Measurements from ENCODE around the gene DNER. TPM values are rescaled to one million over a fixed set of nuclear protein-coding genes. Genes with fewer than 3 reads are reported as not detected.
"Not testable (repeated sequence)": the region's sequence is repeated elsewhere in the genome, so short reads cannot be mapped to it uniquely, and the experiment has no call there.

The DNER gene
- total RNA-seq, 1 donor from 2014 or later = 0.14 TPM

DNA sequence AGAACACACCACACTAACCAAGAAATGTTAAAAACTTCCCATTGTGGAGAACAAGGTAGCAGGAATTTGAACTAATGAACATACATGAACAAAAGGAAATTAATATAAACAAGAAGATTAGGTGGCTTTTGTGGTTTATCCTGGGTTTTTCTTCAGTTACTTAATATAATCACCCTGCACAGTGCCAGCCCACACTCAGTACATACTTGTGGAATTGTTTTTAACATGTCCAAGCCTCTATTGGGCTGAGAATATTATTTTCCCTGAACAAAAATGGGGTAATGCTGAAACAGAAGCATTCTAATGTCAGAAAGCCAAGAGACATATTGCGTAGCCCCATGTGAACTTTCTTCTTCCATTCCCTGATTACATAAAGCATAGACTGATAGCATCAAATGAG, 202.8 kb downstream of the DNER start:
- DNase-seq (no peak), ATAC-seq (no peak)
- H3K9me3 ChIP-seq = no peaks in the 10 kb centered on the region
- no peaks in the 10 kb centered on the region for H3K4me1 ChIP-seq
- H3K36me3 ChIP-seq = no peaks in the 10 kb centered on the region
- no peak overlapping the region for H3K27ac ChIP-seq
- TF ChIP-seq, protein P1, sequence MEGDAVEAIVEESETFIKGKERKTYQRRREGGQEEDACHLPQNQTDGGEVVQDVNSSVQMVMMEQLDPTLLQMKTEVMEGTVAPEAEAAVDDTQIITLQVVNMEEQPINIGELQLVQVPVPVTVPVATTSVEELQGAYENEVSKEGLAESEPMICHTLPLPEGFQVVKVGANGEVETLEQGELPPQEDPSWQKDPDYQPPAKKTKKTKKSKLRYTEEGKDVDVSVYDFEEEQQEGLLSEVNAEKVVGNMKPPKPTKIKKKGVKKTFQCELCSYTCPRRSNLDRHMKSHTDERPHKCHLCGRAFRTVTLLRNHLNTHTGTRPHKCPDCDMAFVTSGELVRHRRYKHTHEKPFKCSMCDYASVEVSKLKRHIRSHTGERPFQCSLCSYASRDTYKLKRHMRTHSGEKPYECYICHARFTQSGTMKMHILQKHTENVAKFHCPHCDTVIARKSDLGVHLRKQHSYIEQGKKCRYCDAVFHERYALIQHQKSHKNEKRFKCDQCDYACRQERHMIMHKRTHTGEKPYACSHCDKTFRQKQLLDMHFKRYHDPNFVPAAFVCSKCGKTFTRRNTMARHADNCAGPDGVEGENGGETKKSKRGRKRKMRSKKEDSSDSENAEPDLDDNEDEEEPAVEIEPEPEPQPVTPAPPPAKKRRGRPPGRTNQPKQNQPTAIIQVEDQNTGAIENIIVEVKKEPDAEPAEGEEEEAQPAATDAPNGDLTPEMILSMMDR (IDR thresholded peaks at IDR 0.05) = no peak
- no peak overlapping the region for H3K4me3 ChIP-seq
- no peaks in the 10 kb centered on the region for H3K27me3 ChIP-seq
- intact Hi-C loops (cut with DNase I) = no loop called here

DNA sequence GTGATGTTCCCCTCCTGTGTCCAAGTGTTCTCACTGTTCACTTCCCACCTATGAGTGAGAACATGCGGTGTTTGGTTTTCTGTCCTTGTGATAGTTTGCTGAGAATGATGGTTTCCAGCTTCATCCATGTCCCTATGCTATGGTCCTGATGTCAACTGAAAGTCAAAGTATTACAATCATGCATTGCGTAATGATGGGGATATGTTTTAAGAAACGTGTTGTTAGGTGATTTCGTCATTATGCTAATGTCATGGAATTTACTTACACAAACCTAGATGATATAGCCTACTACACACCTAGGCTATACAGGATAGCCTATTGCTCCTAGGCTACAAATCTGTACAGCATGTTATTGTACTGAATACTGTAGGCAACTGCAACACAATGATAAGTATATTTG, 207.7 kb downstream of the DNER start:
- H3K4me3 ChIP-seq; H3K4me1 ChIP-seq; H3K27ac ChIP-seq; H3K36me3 ChIP-seq; intact Hi-C loops (cut with DNase I); H3K9me3 ChIP-seq; H3K27me3 ChIP-seq; ATAC-seq; DNase-seq: not testable (repeated sequence)

DNA sequence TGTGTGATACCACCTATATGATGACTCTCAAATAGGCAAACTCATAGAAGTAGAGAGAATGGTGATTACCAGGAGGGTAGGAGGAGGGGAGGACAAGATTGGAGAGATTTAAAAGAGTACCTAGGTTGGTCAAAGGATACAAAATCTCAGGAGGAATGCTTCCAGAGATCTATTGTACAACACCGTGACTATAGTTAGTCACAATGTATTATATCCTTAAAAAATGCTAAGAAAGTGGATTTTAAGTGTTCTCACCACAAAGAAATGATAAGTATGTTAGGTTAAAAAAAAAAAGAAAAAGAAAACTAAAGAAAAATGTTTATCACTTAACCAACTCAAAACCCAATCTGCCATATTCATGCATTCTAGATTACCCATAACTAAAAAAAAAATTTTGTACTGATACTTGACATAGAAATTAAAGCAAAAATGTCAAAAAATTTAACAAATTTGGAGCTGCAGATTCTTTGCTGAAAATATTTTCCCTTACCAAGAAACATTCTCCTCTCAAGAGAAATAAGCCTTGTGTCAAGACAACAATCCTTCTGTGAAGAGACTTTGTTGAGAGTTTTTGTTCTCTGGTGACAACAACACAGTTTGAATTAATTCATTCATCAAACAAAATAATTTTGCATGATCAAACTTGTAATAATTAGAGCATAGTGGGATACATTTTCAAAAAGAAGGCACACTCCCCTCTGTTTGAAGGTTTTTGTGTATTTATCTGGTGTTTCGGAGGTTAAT, 213.1 kb downstream of the DNER start:
- Histone ChIP-seq H3K4me3 (no peak overlapping the region), H3K36me3 (no peaks in the 10 kb centered on the region), H3K27ac (no peak overlapping the region), H3K27me3 (no peaks in the 10 kb centered on the region), H3K9me3 (no peaks in the 10 kb centered on the region), H3K4me1 (no peaks in the 10 kb centered on the region)
- intact Hi-C loops (cut with DNase I) = no loop called here
- ATAC-seq (no peak), DNase-seq (no peak)
- TF ChIP-seq, protein P1 (IDR thresholded peaks at IDR 0.05) = no peak

DNA sequence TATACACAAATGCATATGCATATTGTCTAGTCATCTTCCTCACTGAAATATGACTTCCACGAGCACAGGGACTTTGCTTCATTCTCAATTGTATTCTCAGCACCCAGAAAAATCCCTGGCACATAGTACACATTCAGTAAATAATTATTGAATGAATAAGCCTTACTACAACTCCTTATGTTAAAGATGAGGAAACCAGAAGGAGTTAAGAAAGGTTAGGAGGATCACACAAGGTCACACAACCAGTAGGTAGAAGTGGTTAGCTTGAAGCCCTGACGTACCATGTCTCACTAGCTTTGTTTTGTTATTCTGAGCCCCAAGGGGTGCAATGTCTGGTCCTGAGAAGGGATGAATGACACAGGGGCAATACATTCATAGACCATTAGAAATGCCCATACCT, 222.3 kb downstream of the DNER start:
- ATAC-seq (no peak), DNase-seq (no peak)
- Histone ChIP-seq H3K4me3 (no peak overlapping the region), H3K9me3 (no peaks in the 10 kb centered on the region), H3K36me3 (no peaks in the 10 kb centered on the region), H3K27me3 (no peaks in the 10 kb centered on the region), H3K4me1 (no peaks in the 10 kb centered on the region), H3K27ac (no peak overlapping the region)
- intact Hi-C loops (cut with DNase I) = no loop called here
- TF ChIP-seq, protein P1 (IDR thresholded peaks at IDR 0.05) = no peak

DNA sequence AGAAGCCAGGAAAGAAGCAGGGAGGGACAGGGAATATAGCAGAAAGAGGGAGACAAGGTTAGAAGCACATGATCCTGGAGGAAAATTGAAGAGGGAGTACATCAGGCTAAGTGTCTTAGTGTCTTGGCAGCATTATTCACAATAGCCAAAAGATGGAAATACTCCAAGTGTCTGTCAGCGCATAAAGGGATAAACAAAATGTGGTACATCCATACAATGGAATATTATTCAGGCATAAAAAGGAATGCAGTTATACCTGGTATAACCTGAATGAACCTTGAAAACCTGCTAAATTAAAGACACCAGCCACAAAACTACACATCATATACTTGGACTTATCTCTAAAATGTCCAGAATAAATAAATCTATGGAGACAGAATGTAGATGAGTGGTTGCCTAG, 224.2 kb downstream of the DNER start:
- H3K27me3 ChIP-seq = no peaks in the 10 kb centered on the region
- no peak overlapping the region for H3K4me3 ChIP-seq
- intact Hi-C loops (cut with DNase I) = no loop called here
- no peaks in the 10 kb centered on the region for H3K9me3 ChIP-seq
- H3K27ac ChIP-seq = no peak overlapping the region
- TF ChIP-seq, protein P1 (IDR thresholded peaks at IDR 0.05) = no peak
- no peak for DNase-seq
- ATAC-seq = no peak
- no peaks in the 10 kb centered on the region for H3K4me1 ChIP-seq
- H3K36me3 ChIP-seq = no peaks in the 10 kb centered on the region

DNA sequence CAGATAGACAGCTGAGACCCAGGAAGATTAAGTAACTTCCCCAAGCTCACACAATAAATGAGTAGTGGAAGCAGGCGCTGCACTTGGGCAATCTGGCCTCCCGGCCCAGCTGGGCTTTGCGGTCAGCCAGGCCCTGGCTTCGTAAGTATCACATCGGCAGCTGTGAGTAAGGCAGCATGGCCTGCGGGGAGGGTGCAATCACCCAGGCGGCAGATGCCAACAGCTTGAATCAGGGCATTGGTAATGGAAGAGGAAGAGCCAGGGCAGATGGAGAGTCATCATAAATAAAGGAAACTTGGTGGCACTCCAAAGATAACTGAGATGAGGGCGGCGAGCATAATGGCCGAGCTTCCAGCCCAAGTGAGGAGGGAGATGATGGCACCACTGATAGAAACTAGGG, 225.3 kb downstream of the DNER start:
- no peak for DNase-seq
- H3K27me3 ChIP-seq = no peaks in the 10 kb centered on the region
- TF ChIP-seq, protein P1 (IDR thresholded peaks at IDR 0.05) = no peak
- intact Hi-C loops (cut with DNase I) = no loop called here
- no peaks in the 10 kb centered on the region for H3K9me3 ChIP-seq
- H3K27ac ChIP-seq = no peak overlapping the region
- H3K4me3 ChIP-seq = no peak overlapping the region
- H3K4me1 ChIP-seq = no peaks in the 10 kb centered on the region
- no peaks in the 10 kb centered on the region for H3K36me3 ChIP-seq
- ATAC-seq = peak; percentile 31
